Measurements from ENCODE around the gene COL5A1. TPM values are rescaled to one million over a fixed set of nuclear protein-coding genes. Genes with fewer than 3 reads are reported as not detected.

Gene COL5A1
- total RNA-seq, 1 donor from 2014 or later: 19.8 TPM

DNA sequence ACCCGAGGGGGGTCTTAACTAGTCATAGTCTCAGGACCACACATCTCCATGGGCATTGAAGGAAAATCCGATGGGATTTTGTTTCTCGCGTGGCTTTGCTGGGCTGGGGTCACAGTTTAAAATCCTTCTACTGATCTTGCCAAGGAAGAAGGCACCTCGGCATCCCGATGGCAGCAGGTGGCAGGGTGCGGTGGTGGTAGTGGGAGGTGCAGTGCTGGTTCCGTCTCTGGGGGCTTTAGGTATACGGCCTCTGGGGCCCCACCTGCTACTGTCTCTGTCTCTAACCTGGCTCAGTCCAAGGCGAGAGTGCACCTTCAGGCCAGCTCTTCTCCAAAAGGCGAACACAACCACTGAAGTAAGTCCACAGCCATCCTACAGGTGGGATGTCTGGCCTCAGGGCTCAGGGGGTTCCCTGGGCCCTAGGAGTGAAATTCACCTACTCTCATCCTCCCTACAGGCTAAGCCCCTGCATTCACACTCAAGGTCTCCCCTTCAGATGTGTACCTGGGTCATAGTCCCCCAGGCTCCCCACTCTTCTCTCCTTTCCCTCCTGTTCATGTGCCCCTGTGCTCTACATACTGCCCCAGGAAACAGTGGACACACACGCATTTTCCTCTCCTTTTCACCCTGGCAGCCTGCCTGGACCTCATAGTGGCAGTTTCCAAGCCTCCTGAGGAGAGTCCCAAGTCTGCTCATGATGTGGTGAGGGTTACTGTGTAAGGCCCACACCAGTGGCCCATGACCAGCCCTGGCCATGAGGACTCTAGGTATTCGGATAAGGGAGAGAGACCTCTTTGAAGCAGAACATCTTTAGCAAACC lies 238.3 kb downstream of the COL5A1 start:
- H3K4me1 Mint-ChIP-seq (ENCODE audit: low read depth): no peaks in the 10 kb centered on the region
- H3K27ac Mint-ChIP-seq: no peak overlapping the region
- peaks cover 14% of the 10 kb centered on the region for H3K27me3 Mint-ChIP-seq
- H3K4me3 Mint-ChIP-seq (ENCODE audit: low read depth): no peak overlapping the region
- no peak for DNase-seq (ENCODE audit: low spot score, unreplicated experiment)
- no peaks in the 10 kb centered on the region for H3K9me3 Mint-ChIP-seq (ENCODE audit: low read depth)
- no peaks in the 10 kb centered on the region for H3K36me3 Mint-ChIP-seq (ENCODE audit: insufficient read depth)
- TF ChIP-seq, protein P1, sequence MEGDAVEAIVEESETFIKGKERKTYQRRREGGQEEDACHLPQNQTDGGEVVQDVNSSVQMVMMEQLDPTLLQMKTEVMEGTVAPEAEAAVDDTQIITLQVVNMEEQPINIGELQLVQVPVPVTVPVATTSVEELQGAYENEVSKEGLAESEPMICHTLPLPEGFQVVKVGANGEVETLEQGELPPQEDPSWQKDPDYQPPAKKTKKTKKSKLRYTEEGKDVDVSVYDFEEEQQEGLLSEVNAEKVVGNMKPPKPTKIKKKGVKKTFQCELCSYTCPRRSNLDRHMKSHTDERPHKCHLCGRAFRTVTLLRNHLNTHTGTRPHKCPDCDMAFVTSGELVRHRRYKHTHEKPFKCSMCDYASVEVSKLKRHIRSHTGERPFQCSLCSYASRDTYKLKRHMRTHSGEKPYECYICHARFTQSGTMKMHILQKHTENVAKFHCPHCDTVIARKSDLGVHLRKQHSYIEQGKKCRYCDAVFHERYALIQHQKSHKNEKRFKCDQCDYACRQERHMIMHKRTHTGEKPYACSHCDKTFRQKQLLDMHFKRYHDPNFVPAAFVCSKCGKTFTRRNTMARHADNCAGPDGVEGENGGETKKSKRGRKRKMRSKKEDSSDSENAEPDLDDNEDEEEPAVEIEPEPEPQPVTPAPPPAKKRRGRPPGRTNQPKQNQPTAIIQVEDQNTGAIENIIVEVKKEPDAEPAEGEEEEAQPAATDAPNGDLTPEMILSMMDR (IDR thresholded peaks at IDR 0.05; ENCODE audit: unreplicated experiment): no peak

DNA sequence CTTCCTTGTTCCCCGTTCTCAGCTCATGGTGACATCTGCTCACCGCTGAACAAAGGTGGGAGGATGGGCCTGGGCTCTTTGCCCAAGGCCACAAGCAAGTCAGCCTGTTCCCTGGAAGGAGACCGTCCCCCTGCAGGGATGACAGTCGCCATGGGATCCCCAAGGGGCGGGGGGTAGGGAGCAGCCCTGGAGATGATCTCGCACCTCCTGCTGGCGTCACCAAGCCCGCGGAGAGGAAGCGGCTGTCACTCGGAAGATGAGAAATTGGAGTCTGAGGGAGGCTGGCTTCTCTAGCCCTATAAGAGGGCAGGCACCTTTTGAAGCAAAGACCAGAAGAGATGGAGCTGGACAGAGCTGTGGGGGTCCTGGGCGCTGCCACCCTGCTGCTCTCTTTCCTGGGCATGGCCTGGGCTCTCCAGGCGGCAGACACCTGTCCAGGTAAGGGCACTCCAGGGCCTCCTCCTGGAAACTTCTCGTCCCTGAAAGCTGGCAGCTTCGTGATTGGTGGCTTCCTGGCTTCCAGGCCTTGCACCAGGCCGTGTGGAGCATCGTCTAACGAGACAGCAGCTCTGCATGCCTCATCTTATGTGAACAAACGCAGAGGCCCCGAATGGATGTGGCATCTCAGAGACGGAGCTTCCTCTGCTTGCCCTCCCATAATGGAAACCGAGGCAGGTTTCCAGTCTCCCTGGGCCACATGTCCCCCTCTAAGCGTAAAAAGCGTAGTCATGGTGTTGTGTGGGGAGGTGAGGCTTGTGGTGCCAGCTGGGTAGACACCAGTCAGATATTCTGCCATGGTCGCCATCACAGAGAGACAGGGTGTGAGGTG lies 239.1 kb downstream of the COL5A1 start, which contains the start of gene FCN2:
Gene FCN2, plus strand, starts transcription at position 327 of the 829 bp plus-strand sequence. Its CDS starts 12 bp downstream, at position 339.
- Mint-ChIP-seq H3K4me3 (ENCODE audit: low read depth) (no peak within 1 kb of the TSS), H3K4me1 (ENCODE audit: low read depth) (no peaks in the 10 kb centered on the region), H3K27ac (no peak within 1 kb of the TSS), H3K27me3 (peaks cover 11% of the 10 kb centered on the region), H3K36me3 (ENCODE audit: insufficient read depth) (no peaks in the 10 kb centered on the region), H3K9me3 (ENCODE audit: low read depth) (no peaks in the 10 kb centered on the region)
- no peak for DNase-seq (ENCODE audit: low spot score, unreplicated experiment)
- TF ChIP-seq, protein P1 (IDR thresholded peaks at IDR 0.05; ENCODE audit: unreplicated experiment): no peak

DNA sequence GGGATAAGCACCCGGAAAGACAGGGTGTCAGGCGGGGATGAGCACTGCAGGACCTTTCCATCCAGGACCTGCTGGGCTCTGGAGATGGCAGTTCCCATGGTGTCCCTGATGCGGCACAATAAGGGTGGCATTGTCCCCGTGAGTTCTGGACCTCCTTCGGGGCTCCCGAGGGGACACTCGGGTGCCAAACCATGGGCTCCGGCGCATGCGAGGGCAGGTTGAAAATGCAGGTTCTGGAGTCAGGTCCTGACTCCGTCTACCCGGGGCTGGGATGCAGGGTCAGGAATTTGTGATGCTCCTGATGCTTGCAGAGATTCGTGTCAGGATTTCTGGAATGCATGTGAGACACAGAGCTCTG lies 239.7 kb downstream of the COL5A1 start:
- TF ChIP-seq, protein P1 (IDR thresholded peaks at IDR 0.05; ENCODE audit: unreplicated experiment): no peak
- Mint-ChIP-seq H3K27ac (no peak overlapping the region), H3K4me3 (ENCODE audit: low read depth) (no peak overlapping the region), H3K4me1 (ENCODE audit: low read depth) (no peaks in the 10 kb centered on the region), H3K27me3 (peaks cover 12% of the 10 kb centered on the region), H3K9me3 (ENCODE audit: low read depth) (no peaks in the 10 kb centered on the region), H3K36me3 (ENCODE audit: insufficient read depth) (no peaks in the 10 kb centered on the region)
- DNase-seq (ENCODE audit: low spot score, unreplicated experiment): no peak

DNA sequence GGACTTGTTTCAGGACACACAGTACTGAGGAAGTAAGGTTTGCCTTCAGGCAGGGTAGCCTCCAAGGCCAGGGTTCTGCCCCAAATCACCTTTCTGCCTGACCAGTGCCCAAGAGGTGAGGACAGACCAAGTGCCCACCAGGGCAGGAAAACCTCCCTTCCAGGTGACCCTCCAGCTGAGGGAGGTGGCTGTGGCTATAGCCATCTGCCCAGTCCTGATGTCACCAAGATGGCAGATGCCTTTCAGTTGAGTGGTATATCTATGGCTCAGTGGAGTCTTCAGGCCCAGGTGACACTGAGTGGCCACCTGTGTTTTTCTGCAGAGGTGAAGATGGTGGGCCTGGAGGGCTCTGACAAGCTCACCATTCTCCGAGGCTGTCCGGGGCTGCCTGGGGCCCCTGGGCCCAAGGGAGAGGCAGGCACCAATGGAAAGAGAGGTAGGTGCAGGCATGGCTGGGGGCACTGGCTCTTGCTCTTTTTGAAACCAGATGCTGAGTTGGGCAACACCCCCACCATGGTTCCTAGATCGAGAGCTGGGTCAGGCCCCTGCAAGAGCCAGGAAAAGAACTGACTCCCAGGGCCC lies 240.7 kb downstream of the COL5A1 start:
- H3K27me3 Mint-ChIP-seq: peaks cover 13% of the 10 kb centered on the region
- no peaks in the 10 kb centered on the region for H3K4me1 Mint-ChIP-seq (ENCODE audit: low read depth)
- H3K27ac Mint-ChIP-seq: no peak overlapping the region
- no peaks in the 10 kb centered on the region for H3K36me3 Mint-ChIP-seq (ENCODE audit: insufficient read depth)
- DNase-seq (ENCODE audit: low spot score, unreplicated experiment): no peak
- H3K4me3 Mint-ChIP-seq (ENCODE audit: low read depth): no peak overlapping the region
- TF ChIP-seq, protein P1 (IDR thresholded peaks at IDR 0.05; ENCODE audit: unreplicated experiment): no peak
- no peaks in the 10 kb centered on the region for H3K9me3 Mint-ChIP-seq (ENCODE audit: low read depth)
